Measurements from ENCODE around the gene XRRA1. TPM values are rescaled to one million over a fixed set of nuclear protein-coding genes. Genes with fewer than 3 reads are reported as not detected.

The XRRA1 gene
- polyA plus RNA-seq, 1 experiment, result 7.0 TPM

- Histone ChIP-seq H3K27ac (ENCODE audit: low read depth, low read length) (no peak overlapping the region), H3K9me3 (ENCODE audit: control insufficient read depth, insufficient read depth, low read length) (no peaks in the 10 kb centered on the region), H3K4me3 (ENCODE audit: low read depth, low read length) (no peak overlapping the region), H3K27me3 (ENCODE audit: control insufficient read depth, insufficient read depth, low read length) (no peaks in the 10 kb centered on the region)
- POLR2A ChIA-PET, result no interaction called here
- CTCF ChIA-PET, result interaction anchor here (0.9 to 1.3 kb wide), 4 partner anchors 28 to 182 kb away, joined by 3 to 5 read pairs (median 4); no protein-coding TSS in a partner anchor
- no peak for DNase-seq (ENCODE audit: low read depth, low spot score)
- TF ChIP-seq, protein P1, sequence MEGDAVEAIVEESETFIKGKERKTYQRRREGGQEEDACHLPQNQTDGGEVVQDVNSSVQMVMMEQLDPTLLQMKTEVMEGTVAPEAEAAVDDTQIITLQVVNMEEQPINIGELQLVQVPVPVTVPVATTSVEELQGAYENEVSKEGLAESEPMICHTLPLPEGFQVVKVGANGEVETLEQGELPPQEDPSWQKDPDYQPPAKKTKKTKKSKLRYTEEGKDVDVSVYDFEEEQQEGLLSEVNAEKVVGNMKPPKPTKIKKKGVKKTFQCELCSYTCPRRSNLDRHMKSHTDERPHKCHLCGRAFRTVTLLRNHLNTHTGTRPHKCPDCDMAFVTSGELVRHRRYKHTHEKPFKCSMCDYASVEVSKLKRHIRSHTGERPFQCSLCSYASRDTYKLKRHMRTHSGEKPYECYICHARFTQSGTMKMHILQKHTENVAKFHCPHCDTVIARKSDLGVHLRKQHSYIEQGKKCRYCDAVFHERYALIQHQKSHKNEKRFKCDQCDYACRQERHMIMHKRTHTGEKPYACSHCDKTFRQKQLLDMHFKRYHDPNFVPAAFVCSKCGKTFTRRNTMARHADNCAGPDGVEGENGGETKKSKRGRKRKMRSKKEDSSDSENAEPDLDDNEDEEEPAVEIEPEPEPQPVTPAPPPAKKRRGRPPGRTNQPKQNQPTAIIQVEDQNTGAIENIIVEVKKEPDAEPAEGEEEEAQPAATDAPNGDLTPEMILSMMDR (IDR thresholded peaks at IDR 0.05; ENCODE audit: low read depth, low read length), result no peak
Observed at GRCh38 chr11:74957937-74958629, 9.2 kb upstream of the XRRA1 start.

GRCh38 chr11:74956397-74957015, 7.6 kb upstream of the XRRA1 start:
- no peak overlapping the region for H3K4me3 ChIP-seq (ENCODE audit: low read depth, low read length)
- no peaks in the 10 kb centered on the region for H3K27me3 ChIP-seq (ENCODE audit: control insufficient read depth, insufficient read depth, low read length)
- no peak overlapping the region for H3K27ac ChIP-seq (ENCODE audit: low read depth, low read length)
- no peaks in the 10 kb centered on the region for H3K9me3 ChIP-seq (ENCODE audit: control insufficient read depth, insufficient read depth, low read length)
- POLR2A ChIA-PET, result no interaction called here
- TF ChIP-seq, protein P1 (IDR thresholded peaks at IDR 0.05; ENCODE audit: low read depth, low read length), result no peak
- no peak for DNase-seq (ENCODE audit: low read depth, low spot score)
- CTCF ChIA-PET, result interaction anchor here (1.2 kb wide), 2 partner anchors 27 to 56 kb away, joined by 3 to 9 read pairs; no protein-coding TSS in a partner anchor

- Histone ChIP-seq H3K27me3 (ENCODE audit: control insufficient read depth, insufficient read depth, low read length) (no peaks in the 10 kb centered on the region), H3K4me3 (ENCODE audit: low read depth, low read length) (no peak overlapping the region), H3K27ac (ENCODE audit: low read depth, low read length) (no peak overlapping the region), H3K9me3 (ENCODE audit: control insufficient read depth, insufficient read depth, low read length) (no peaks in the 10 kb centered on the region)
- TF ChIP-seq, protein P1 (IDR thresholded peaks at IDR 0.05; ENCODE audit: low read depth, low read length), result no peak
- ChIA-PET POLR2A (no interaction called here), CTCF (no interaction called here)
- no peak for DNase-seq (ENCODE audit: low read depth, low spot score)
Observed at GRCh38 chr11:74954199-74954598, 5.3 kb upstream of the XRRA1 start.

GRCh38 chr11:74953451-74953850, 4.6 kb upstream of the XRRA1 start:
- ChIA-PET POLR2A (no interaction called here), CTCF (no interaction called here)
- Histone ChIP-seq H3K27ac (ENCODE audit: low read depth, low read length) (no peak overlapping the region), H3K9me3 (ENCODE audit: control insufficient read depth, insufficient read depth, low read length) (no peaks in the 10 kb centered on the region; the same call in 1 of the 2 replicates), H3K4me3 (ENCODE audit: low read depth, low read length) (no peak overlapping the region), H3K27me3 (ENCODE audit: control insufficient read depth, insufficient read depth, low read length) (no peaks in the 10 kb centered on the region)
- TF ChIP-seq, protein P1 (IDR thresholded peaks at IDR 0.05; ENCODE audit: low read depth, low read length), result no peak
- DNase-seq (ENCODE audit: low read depth, low spot score), result no peak

GRCh38 chr11:74952752-74953151, 3.9 kb upstream of the XRRA1 start:
- Histone ChIP-seq H3K9me3 (ENCODE audit: control insufficient read depth, insufficient read depth, low read length) (no peaks in the 10 kb centered on the region; the same call in 1 of the 2 replicates), H3K27me3 (ENCODE audit: control insufficient read depth, insufficient read depth, low read length) (no peaks in the 10 kb centered on the region), H3K27ac (ENCODE audit: low read depth, low read length) (no peak overlapping the region), H3K4me3 (ENCODE audit: low read depth, low read length) (no peak overlapping the region)
- DNase-seq (ENCODE audit: low read depth, low spot score), result no peak
- ChIA-PET POLR2A (no interaction called here), CTCF (interaction anchor here (0.7 kb wide), 1 partner anchor 79 kb away, joined by 3 read pairs; no protein-coding TSS in a partner anchor)
- TF ChIP-seq, protein P1 (IDR thresholded peaks at IDR 0.05; ENCODE audit: low read depth, low read length), result no peak
